ENCODE data around the gene GPC4.

Gene GPC4

DNA sequence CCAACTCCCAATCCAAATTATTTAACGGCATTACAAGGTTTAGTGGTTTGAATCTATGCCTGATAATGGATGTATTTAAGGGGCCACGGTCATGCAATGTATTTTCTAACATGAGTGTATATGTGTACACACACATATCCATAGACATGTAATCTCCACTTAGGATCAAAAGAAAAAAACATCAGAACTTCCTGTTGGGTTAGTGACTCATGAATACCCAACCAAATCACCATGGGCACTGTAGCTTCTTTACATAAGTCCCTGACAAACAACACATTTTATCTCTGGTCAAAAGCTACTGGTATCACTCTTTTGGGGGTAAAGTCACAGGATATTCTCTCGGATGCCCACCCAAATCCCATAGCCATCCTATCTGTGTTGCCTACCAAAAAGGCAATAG is 160.6 kb downstream of the GPC4 start:
- H3K27ac ChIP-seq: no peak overlapping the region
- no peak overlapping the region for H3K4me3 ChIP-seq

DNA sequence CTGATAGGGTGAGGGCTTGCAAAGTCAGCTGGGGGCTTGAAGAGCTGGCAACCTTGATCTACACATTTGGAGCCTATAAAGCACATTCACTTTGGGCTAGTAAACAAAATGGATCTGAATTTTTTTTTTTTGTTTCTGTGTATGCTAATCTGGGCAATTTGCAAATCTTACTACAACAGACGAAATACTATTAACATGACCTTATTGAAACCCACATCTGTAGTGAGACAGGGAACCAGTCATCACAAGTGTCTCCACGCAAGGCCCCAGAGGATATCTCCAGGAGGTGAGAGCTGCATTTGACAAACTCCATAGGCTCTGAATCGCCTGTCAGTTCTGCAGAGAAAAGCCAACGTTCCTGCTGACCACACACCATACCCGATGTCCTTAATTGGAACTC is 164.1 kb downstream of the GPC4 start:
- Histone ChIP-seq H3K27ac (no peak overlapping the region), H3K4me3 (no peak overlapping the region)

DNA sequence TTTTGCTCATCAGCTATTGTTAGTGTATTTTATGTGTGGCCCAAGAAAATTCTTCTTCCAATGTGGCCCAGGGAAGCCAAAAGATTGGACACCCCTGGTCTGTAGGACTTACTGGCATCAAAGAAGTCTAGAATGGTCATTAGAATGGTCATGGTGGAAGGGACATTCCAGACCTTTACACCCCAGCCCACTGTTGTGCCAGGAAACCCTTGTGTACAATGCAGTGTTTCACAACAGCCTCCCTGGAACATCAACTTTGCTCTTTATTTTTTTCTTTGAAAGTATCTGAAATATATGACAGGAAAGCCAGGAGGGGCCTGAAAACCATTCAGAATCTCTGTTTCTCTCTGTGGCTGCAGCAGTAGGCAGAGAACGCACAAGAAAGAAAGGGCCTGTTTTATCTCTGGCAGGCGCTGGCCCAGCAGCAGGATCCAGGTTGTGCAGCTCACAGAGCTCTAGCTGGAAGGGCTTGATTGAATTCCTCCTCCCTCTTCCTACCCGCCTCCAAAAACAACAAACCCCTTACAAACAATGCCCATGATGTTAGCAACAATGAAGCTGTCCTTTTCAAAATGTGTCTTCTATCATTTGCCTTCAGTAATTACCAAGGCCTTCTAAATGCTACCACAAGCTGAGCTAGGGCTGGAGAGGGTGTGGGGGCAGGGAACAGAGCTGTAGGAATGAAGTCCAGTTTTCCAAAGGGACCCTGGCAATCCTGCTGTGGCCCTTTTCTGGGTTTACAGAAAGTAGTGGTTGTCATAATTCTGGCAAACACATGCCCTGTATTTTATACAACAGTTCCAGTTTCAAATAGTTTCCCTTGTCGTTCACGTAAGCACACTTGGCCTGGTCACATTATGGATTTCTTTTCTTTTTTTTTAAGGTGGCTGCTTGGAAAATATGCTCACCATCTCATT is 164.8 kb downstream of the GPC4 start:
- H3K27ac ChIP-seq: no peak overlapping the region
- H3K4me3 ChIP-seq: no peak overlapping the region
